Cardiac fibroblast (primary cell): ENCODE results near the gene HIPK2.

ENCODE experiments used
- DNase-seq, 2 donors: peaks; one replicate each; pipeline versions ENCODE4 v3.0.0 to v3.0.0-alpha.2; 2010; ENCODE audit warnings: low read depth in 2 of 2
- H3K4me3 ChIP-seq, 2 donors: replicated peaks in 1 of 2; 1 replicate in 1 of 2; 2 replicates in 1 of 2; pipeline ENCODE4 v1.5.1; 2011; ENCODE audit warnings: low read depth in 2 of 2, low read length in 2 of 2, mild to moderate bottlenecking in 2 of 2, moderate library complexity in 1 of 2
- CTCF ChIP-seq: IDR thresholded peaks from one replicate; pipeline ENCODE4 v1.5.1; 2011; ENCODE audit warnings: low read depth, mild to moderate bottlenecking, low read length, inconsistent platforms

Gene HIPK2

GRCh38 chr7:139749545-139749944 lies 28.3 kb downstream of the HIPK2 start:
- no peak for DNase-seq
- no peak overlapping the region for H3K4me3 ChIP-seq
- no peak for TF ChIP-seq CTCF

GRCh38 chr7:139748941-139749340 lies 28.9 kb downstream of the HIPK2 start:
- no peak overlapping the region for H3K4me3 ChIP-seq
- DNase-seq, result no peak
- no peak for TF ChIP-seq CTCF

GRCh38 chr7:139748373-139748765 lies 29.4 kb downstream of the HIPK2 start:
- TF ChIP-seq CTCF, result no peak
- DNase-seq, result peak in 1 of 2 donors; percentile 32
- H3K4me3 ChIP-seq, result no peak overlapping the region

- no peak for DNase-seq
- no peak for TF ChIP-seq CTCF
These were observed 30.0 kb downstream of the HIPK2 start for GRCh38 chr7:139747662-139748372.

GRCh38 chr7:139746652-139747051 lies 31.1 kb downstream of the HIPK2 start:
- H3K4me3 ChIP-seq, result no peak overlapping the region
- TF ChIP-seq CTCF, result no peak
- DNase-seq, result no peak

More at GRCh38 chr7:139747662-139748372, 30.0 kb downstream of the HIPK2 start:
- no peak overlapping the region for H3K4me3 ChIP-seq

GRCh38 chr7:139745678-139746143 lies 32.1 kb downstream of the HIPK2 start:
- TF ChIP-seq CTCF, result no peak
- peak; percentile 48 to 65 for DNase-seq
- no peak overlapping the region for H3K4me3 ChIP-seq
